ENCODE measurements around the gene SSNA1.

The SSNA1 gene

DNA sequence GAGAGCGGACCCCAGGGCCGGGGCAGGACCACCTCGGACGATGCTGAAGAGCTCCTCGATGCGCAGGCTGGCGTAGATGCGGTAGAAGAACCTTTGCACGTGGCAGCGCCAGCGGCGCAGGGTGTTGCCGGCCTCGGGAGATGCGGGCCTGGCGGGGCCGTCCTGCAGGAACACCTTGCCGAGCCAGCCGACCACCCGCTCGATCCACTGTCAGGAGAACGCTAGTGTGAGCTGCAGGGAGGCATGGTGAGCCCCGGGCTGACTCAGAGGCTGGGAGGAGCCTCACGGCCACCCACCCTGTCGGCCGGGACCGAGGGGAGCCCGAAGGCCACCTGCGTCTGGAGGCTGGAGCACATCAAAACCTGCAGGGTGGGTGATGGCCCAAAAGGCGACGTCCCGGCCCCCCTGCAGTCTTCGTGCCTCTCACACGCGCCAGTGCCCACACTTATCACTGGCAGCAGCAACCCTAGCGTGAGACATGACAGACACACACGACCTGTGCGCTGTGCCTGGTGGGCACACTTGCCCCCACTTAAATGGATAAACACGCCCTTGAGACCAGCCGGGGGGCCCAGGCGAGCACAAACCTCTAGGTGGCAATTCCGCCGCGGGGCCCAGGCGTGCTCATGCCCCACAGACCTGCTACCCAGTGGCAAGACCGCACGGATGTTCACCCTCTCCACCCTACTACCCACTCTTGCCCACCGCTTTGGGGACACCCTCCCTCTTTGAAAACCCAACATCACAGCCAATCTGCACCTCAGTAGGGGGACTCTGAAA is 3.4 kb upstream of the SSNA1 start:
- DNase-seq = no peak

DNA sequence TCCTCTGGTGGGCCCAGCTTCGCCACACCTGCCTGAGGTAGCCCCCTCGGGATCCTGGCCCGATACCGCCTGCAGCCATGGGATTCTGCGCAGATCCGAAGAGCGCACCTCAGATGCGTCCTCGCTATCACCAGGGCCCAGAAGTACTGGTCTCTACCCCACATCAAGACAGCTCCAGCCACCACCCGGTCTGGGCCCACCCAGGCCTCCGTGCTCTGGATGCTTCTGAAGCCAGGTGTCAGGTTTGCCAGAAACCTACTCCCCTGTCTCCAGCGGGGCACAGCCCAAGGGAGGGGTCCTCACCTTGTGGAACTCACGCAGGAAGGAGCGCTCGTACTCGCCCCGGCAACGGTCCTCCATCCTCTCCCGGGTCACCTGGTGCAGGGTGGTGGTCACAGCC is 2.6 kb upstream of the SSNA1 start:
- DNase-seq = no peak

DNA sequence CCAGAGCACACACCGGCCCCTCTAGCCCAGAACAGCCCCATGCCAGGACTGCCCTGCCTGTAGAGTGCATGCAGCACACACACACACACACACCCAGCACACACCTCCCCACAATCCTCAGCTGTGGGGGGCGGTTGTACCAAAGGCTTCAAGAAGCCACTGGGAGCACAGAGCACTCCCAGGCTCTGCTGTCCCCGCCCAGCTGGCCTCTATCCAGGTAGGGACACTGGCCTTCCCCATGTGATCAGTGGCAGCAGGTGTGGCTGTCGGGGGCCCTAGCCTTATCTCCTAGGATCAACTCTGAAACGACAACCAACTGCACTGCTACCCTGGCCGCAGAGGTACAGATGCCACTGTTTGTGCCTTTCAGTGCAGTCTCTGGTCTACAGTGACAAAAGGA is 2.1 kb upstream of the SSNA1 start:
- DNase-seq = no peak

DNA sequence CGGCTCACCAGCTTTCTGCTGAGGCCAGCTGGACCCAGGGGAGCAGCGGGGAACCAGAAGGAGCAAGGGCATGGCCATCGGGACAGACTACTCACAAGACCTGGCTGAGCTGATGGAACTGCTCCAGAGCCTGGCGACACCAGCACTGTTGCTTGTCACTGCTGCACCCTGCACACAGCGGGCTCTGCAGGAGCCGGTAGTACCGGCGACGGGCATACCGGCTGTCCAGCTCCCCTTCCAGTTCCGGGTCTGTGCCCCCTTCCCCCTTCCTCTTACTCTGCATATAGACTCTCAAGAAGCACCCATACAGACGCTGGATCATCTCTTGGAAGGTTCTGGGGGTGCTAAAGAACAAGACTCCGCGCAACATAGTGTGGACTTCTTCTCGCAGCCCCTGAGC is 1.1 kb upstream of the SSNA1 start:
- no peak for DNase-seq

DNA sequence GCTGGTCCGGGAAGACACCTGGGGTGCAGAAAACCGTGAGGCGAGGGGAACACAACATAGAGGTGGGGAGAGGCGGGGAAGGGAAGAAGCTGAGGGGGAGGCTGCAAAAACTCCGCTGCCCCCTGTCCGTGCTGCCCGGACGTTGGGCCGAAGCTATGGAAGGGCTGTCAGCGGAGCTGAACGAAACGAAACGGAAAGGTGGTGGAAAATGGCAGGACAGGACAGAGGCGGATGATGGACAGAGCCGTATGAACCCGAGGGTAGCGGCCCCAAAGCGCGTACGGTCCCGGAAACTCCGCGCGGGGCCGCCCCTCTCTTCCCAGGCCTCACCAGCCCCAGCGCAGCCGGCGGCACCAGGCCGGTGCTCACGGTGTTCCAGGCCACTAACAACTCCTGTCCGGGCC is 388 bp upstream of the SSNA1 start:
- DNase-seq = no peak

DNA sequence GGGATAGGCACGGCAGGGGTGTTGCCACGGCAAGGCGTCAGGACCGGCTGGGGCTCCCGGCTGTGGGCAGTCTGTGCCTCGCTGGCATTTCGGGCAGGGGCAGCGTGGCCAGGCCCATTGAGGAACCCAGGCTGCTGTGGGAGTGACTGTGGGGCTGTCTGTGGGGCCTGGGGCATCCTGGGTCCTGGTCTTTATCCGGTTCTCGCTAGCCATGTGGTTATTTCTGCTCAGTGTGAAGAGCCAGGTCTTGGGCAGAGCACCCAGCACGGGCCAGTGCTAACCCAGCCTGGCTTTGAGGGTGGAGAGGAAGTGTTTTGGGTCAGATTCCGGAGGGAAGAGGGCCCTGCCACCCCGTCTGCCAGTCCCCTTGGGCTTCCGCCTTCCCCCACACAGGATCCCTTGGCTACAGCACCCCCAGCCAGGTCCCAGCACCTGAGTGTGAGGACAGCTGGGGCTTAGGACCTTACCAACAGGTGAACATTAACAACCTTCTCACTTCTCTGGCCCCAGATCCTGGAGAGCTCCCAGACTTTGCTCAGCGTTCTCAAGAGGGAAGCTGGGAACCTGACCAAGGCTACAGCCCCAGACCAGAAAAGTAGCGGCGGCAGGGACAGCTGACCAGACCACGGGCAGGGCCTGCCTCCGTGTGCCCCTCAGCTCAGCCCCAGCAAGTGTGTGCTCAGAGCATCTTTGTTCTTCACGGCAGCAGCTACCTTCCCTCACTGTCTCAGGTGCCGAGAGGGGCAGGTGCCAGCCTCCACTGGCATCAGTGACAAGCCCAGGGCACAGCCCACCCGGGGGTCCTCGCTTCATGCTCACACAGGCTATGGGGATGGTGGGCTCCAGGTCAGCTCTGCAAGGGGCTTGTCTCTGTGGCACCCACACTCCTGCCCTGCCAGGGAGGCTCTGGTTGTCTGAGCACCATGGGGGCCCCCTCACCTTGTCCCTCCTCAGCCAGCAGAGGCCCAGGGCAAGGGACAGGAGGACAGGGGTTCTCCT is 1.1 kb downstream of the SSNA1 start:
- no peak for DNase-seq

DNA sequence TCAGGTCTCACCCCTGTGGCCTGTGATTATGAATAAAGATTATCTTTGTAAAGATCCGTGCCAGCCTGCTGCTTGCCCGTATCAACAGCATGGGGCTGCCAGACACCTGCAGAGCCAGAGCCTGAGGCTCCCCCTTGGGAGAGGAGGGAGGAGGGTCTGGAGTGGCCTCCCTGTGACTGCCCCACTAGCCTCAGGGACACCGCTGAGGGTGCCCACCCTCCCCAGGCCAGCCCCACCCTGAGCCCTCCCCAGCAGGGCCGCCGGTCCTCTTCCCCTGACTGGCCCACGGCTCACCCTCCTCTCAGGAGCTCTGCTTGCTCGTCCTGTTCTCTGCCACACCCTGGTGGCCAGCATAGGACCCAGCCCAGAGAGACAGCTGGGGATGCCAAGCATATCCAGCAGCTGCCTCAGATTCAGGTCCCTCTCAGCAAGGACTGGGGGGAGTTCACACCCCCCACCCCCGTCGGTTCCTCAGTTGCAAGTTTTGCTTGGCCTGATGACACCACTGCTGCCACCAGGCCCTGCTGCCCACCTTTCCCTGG is 1.9 kb downstream of the SSNA1 start:
- DNase-seq = no peak

DNA sequence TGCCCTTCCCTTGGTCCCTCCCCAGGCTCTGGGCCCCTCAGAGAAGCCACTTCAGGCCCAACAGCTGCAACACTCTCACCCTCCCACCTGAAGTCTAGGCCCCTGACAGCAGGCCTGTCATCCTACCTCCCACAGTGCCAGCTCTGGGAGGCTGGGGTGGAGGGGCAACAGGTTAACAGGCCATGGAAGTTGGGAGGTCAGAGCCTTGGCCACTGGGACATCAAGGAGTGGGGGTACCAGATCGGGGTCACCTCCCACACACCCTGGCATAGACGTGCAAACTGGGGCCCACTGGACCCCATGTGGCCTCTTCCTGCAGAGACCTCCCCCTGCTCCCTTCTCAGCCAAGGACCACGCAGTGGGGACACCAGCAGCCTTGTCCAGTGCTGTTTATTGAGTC is 2.8 kb downstream of the SSNA1 start:
- no peak for DNase-seq

DNA sequence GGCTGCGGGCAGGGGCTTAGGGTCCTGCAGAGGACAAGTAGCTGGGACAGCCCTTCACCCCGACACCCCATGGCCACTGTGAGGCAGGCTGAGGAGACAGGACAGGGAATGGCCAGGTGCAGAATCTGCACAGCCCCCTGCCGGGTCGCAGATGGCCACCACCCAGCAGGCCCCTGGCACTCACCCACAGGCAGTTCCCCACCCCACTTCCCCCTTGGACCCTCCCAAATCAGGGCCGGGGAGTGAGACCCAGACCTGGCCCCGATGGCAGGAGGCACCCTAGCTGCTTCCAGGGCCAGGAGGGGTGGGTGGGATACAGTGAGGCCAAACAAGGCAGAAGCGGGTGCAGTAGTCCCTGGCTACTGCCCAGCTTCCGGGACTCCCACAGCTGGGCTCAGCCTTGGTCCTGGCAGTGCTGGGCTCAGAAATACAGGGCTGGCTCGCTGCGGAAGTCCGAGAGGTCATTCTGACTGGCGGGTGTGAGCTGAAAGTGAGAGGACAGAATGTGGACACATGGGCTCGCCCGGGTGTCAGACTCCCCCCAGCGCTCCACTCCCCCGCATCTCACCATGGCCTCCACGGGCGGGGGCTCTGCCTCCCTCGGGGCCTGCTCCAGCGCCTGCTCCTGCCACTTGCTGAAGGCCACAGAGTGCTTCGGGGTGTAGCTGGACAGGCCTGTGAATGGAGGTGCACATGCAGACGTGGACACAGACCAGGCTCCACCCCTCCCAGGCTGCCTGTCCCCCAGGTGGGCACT is 3.4 kb downstream of the SSNA1 start:
- DNase-seq = no peak

DNA sequence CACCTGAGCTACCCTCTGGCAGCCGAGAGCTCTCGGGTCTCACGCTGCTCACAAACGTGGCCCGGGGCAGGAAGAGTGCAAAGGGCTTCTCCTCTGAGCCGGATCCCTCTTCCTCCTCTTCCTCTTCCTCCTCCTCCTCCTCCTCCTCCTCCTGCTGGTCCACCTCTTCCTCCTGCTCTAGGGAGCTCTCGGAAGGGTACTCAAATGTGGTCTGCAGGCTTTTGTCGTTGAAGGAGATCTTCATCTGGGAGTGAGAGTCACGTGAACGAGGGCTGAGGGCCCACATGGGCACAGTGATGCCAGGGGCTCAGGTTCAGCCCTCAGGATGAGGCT is 3.9 kb downstream of the SSNA1 start:
- DNase-seq = no peak

DNA sequence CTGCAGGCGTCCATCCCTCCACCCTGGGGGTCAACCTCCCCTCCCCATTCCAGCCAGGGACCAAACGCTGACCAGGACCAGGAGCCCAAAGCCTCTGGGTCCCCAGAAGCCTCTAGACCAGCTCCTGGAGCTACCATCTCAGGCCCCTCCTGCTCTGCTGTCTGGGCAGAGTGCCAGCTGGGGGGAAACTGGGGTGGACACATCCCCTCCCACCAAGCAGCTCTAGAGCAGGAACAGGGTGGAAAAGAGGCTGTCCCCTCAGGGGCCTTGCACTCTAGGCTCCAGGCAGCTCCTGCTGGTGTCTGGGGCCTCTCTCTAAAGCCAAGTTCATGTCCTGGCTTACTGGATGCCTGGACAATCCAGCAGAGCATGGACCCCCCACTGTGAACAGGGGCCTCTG is 4.4 kb downstream of the SSNA1 start:
- DNase-seq = no peak

DNA sequence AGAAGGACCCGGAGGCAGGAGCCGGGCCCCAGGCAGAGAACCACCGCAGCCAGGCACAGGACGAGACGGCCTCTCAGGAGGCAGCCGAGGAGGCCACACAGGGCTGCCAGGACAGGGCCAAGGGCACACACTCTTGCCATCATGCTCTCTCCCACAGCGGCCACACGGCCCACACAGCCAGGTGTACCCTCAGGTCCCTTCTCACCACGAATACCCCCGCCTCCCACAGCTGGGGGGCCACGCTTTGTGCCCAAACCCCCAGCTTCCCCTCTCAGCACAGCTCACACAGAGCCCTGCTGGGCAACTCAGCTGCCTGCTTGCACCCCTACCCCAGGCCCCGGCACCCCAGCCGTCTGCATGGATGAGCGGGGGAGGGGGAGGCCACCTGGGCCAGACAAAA is 5.3 kb downstream of the SSNA1 start:
- DNase-seq = no peak

DNA sequence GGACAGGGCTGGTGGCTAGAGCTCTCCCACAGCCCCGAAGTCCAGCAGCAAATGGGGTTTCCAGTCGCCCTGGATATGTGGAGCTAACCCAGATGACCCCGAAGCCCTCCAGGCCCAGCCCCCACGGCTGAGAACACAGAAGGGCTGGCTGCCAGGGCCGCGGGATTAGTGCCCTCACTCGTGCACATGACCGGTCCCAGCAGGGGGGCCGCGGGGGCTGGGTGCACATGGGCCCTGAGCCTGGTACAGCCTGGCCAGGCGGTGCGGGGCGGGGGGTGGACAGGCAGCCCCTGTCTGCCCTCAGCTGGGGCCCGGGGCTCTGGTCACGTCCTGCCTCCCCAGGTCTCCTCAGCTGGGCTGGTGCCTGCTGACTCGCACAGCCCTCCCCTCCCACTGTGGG is 5.9 kb downstream of the SSNA1 start:
- no peak for DNase-seq

DNA sequence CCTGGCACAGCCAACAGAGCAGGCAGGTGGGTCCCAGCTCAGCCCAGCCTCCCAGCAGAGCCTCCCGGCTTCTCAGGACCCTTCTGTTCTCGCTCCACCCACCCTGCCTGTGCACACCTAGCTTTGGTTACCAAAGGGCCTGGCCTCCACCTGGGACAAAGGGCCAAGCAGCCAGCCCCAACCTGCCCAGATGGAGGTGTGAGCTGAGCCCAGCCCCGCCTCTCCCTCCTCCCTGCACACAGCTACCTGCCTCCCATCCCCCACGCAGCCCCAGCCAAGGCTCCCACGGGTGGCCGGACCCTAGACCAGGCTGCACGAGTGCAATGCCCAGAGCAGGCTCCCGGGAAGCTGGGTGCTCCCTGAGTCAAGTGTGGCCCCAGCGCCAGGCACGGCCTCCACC is 6.4 kb downstream of the SSNA1 start:
- DNase-seq = no peak

DNA sequence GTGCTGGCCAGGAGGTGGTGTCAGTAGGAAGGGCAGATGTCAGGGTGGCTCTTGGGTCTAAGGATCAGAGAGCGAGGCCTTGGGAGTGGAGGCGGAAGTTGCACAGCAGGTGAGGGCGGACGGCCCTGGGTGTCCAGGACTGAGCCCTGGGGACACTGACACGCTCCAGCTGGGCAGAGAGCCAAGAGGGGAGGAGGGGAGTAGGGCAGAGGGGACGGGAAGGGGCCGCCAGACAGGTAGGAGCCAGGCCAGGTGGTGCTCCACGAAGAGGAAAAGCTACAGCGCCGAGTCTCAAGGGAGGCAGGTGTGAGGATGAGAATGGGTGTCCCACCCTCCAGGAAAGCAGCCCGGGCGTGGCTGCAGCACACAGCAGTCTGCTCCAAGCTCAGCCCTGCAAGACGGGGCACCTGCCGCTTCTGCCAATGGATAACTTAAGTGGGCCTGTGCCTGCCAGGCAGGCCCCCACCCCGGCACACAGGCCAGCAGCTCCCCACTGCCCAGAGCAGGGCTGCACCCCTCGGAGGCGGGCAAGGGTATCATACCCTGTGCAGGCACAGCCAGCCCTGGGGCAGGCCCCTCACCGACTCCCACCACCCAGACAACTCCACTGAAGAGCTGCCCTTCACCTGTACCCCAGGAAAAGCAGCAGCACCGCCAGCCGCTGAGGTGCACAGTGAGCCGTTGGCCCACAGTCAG is 7.2 kb downstream of the SSNA1 start:
- DNase-seq = no peak

DNA sequence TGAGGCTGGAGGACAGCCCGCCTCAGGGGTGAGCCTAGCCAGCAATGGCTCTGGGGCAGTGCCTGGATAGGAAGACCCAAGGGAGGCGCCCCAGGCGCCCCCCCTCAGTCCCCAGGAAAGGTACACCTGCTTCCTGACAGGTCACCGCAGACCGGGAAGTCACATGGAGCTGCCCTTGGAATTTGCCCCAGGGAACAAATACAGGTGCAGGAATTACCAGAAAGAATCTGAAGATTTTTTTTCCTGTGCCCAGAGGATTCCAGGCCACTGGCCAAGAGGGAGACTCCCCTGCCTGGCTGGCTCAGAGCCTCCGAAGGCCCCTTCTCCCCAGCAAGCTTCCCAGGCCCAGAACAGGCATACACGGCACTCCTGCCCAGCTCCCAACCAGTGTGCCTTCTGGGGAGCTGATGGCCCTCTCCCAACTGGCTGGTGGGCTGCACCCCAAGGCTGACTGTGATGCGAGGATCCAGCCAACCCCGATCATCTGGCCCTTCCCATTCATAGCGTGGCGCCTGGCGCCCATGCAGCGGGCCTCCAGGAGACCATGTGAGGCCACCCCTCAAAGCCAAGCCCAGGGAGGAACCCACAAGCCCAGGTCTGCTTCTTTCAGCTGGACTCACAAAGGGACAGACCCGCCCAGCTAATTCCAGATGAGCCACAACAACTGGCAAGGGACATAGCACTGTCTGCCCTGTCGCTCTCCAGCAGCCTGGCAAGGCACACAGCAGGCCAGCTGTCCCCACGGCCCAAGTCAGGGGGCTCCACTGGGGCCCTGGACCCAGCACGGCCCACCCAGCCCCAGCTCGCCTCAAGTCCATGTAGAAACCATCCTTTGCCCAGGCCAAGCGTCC is 9.8 kb downstream of the SSNA1 start:
- no peak for DNase-seq

DNA sequence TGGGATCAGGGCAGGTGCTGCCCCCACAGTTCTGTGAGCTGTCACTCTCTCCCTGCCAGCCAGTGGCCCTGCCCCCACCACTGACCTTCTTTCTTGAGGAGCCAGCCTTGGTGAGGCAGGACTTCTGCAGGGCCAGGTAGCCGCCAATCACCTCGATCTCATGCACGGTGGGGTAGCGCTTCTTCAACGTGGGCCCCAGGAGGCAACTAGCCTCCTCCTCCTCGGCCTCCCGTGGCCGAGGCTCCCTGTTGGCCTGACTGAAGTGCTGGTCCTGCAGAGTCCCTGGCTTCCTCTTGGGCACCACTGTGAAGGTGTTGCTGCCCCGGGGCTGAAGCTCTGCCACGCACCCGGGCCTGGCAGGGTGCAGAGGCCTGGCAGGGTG is 10.4 kb downstream of the SSNA1 start:
- DNase-seq = no peak

DNA sequence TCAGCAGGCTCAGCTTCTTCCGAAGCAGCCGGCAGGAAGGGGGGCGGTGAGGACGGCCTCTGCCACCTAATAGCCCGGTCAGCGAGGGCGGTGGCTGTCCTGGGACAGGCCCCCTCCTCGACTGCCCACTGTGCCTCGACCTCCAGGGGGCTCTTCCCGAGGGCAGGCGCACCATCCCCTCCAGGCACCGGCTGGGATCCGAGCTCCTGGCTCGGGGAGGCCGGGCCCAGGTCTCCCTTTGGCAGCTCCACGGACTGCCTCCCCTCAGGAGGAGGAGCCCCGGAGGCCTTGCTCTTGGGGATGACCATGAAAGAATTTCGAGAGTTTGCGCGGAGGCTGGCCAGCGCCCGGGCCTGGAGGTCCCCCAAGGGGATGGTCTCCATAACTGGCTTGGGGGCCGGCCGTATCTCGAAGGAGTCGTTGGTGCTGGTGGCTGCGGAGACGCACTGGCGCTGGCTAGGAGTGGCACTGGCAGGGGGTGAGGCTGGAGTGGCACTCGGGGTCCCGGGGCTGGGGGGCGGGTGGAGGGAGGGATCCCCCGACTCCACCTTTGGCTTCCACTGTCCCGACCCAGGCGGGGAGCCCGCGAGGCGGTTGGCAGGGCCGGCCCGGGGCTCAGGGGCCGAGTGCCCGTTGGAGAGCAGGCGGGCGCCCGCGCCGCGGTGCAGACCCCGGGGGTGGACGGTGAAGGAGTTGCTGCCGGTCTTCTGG is 11.1 kb downstream of the SSNA1 start:
- DNase-seq = no peak

DNA sequence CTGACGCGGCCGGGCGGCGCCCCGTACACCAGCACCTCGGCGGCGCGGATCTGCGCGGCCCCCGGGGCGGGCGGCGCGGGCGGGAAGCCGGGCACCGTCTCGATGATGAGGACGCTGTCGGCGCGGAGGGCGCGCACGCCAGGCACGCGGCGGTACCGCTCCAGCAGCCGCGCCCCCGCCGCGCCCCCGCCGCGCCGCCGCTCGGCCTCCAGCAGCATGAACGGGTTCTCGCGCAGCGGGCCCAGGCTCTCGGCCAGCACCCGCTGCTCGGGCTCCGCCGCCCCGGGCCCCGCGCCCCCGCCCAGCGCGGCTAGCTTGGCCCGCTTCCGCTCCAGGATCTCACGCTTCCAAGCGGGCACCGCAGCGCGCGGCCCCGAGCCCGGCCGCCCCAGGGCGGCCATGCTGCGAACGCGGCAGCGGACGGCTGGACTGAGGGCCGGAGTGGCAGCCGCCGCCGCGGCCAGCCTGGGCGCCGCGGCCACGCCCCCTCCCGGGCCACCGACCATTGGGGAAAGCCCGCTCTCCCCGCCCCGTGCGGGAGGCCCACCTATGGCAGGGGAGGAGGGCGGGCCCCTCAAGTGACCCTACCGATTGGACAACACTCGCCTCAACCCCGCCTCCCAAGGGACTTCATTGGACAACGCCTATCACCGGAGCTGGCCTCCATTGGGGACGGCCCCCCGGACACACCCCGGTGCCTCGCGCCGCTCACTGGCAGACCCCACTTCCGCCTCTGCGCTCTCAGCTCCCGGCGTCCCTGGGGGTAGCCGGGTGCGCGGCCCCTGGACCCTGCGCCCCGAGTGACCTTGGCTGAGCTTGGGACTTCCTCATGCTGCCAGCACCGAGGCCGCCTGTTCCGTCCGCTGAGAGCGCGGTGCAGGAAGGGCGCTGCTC is 12.1 kb downstream of the SSNA1 start, which contains the start of gene TPRN:
Gene TPRN, minus strand, starts transcription at position 431 of the 894 bp plus-strand sequence. Its CDS starts 30 bp downstream, at position 401.
- peak; percentile 96 for DNase-seq

Data from KG1 (cell line).